ENCODE data around the gene MYB.

DNA sequence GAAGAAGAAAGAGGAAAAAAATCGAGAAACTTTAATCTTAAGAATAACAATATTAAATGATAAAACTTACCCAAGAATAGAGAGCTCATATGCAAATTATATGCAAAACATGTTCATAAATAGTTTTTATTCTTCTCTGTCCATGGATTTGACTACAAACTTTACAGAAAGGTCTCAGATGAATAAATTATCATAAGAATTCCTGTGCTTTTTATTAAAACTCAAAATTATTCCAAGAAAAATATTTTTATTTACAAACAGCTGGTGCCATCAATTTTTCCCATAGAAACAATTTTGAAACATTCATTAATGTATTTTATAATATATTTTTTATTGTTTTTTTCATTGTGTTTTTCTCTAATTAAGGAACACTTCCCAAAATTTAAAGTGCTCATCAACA, 12.1 kb downstream of the MYB start:
- TF ChIP-seq CTCF (IDR thresholded peaks at IDR 0.05) (no peak), POLR2A (IDR thresholded peaks at IDR 0.05) (no peak)

Measured in uterus (tissue), 2 donors.